Putamen (tissue), 1 donor: ENCODE results near the gene JPH4.

Experiments
- DNase-seq: peaks from one replicate; pipeline ENCODE4 v3.0.0-alpha.2; 2016; ENCODE audit warnings: low spot score

The JPH4 gene

DNA sequence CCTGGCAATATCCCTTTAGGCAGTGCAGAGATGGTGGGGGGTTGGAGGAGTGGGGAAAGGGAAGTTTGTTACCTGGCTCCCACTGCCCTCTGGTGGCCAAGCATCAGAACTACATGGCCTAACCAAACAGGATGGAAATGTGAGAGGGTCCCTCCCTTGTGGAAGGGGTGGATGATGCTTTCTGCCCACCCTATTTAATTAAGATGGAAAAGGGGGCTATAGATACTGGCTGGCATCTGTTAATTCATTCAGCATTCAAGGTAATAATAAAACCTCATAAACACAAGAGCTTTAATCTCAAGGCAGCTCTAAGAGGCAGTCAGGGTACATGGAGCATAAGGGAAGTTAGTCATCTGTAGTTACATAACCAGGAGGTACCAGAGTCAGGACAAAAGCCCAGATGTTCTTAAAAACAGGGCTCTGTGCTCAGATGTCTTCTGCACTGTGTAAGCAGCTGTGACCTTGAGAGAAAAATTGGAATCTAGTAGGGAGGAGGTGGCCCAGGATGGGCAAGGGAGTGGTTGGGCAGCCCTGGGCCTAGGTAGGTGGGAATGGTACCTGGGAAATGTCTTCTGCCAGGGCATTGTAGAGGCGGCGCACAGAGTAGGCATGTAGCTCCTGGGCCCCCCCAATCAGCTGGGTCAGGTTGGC, 15.6 kb downstream of the JPH4 start:
- no peak for DNase-seq

DNA sequence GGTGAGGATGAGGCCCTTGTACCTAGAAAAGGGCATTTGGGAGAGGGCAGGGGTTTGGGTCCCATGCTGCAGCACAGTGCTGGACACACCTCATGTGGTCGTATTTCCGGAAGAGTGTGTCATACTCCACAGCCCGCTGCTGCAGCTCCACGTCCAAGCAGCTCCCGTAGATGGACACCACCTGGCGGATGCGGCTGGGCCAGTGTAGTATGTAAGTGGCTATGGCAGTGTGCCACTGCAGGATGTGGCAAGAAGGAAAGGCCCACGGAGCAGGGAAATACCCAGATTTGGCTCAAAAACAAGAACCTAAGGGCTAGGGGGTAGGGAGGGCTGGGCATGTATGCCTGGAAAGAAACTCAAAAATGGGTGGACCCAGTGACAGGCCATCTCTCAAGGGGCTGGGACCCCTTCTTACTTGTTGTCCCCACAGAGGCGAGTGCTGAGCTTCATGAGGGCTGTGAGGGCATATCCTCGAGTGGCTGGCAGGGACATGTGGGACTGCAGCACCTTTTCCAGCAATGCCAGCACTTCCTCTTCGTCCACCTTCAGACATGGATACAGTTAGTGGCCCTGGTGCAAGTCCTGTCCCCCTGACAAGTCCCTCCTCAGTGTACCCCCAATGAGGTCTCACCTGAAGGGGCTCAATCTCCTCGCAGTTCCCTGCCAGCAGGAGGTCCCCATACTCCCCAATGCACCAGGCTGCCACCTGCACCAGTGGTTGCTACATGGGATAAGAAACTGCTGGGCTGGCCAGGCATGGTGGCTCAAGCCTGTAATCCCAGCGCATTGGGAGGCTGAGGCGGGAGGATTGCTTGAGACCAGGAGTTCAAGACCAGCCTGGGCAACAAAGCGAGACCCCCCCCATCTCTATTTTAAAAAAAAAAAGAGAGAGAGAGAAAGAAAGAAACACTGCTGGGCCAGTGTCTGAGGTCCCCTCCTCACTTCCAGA, 16.4 kb downstream of the JPH4 start:
- DNase-seq, result no peak

- DNase-seq, result no peak
Observed at GRCh38 chr14:23561259-23561658, 17.3 kb downstream of the JPH4 start.

DNA sequence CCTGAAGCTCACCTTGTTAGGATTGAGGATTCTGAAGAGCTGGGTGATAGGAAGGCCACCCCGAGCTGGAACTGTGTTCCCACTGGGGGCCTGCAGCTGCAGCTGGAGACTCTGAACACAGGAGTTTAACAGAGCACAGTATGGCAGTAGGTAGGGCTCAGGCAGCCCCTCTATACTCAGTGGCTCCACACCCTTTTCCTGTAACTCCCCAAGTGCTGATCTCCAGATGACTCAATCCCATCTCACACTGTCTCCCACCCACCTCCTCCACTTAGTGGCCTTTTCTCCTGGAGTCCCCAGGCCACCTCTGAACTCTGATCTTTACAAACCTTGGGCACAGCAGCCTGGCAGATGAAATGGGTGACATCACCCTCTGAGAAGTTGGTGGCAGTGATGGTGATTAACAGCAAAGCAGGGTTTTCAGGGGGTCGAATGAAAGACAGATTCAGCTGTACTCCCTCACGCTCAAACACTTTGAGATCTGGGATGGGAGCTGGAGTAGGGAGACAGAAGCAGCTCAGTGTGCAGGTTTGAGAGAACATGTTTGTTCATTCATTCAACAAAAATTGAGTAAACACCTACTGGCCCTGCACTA, 18.6 kb downstream of the JPH4 start:
- no peak for DNase-seq

GRCh38 chr14:23559010-23559925, 19.3 kb downstream of the JPH4 start:
- DNase-seq, result no peak

- no peak for DNase-seq
Observed at GRCh38 chr14:23558346-23559009, 20.1 kb downstream of the JPH4 start.

DNA sequence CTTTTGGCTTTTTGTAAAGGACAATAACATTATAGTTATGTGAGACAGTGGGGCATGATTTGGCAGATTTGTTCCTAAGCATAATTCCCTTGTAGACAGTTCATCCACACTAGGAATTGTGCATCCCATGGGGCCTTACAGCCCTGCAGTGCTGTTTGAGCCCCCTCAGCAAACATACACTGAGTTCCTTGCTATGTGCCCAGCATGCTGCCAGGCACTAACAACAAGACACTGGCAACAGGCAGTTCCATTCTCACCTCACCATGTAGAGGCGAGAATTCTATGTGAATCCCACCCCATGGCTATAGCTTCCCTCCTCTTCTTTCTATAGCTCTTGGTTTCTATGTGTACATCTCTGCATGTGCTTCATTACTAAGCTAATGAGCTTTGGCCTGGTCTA, 20.6 kb downstream of the JPH4 start:
- DNase-seq, result no peak

DNA sequence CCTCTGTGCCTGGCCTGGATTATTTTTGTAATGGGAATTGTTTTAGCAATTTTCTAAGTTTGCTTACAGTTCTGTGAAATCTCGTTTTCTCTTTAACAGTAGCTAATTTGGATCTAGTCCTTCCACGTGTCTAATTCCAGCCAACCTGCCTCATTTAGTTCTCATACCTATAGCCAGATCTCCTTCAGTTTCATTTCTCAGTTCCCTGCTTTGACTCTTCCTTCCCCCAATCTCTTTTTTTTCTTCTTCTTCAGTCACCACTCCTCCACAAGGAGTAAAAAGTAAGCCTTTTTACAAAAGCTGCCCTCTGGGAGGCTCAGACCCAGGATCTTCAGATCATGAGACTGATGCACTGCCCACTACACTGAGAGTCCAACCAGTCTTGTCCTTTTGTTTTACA, 21.1 kb downstream of the JPH4 start:
- no peak for DNase-seq

DNA sequence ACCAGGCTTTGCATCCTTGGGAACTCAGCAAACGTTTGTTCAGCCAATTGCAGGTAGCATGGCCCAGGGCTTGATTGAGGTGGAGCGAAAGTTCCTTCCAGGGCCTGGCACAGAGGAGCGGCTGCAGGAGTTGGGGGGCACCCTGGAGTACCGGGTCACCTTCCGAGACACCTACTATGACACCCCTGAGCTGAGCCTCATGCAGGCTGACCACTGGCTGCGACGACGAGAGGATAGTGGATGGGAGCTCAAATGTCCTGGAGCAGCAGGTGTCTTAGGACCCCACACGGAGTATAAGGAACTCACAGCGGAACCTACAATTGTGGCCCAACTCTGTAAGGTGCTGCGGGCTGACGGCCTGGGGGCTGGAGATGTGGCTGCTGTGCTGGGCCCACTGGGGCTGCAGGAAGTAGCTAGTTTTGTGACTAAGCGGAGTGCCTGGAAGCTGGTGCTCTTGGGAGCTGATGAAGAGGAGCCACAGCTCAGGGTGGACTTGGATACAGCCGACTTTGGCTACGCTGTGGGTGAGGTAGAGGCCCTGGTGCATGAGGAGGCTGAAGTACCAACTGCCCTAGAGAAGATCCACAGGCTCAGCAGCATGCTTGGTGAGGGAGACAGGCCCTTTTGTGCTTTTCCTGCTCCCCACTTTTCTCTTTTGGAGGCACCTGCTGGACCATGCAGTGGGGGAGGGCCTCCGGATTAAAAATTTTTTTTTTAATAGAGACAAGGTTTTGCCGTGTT, 21.7 kb downstream of the JPH4 start:
- no peak for DNase-seq

GRCh38 chr14:23555882-23556699, 22.5 kb downstream of the JPH4 start, which contains the start of gene THTPA:
Gene THTPA (plus strand): TSS chr14:23556271. CDS start chr14:23556758, 487 bp downstream.
- DNase-seq, result peak; percentile 93

- no peak for DNase-seq
Observed at GRCh38 chr14:23555533-23555881, 23.1 kb downstream of the JPH4 start.

GRCh38 chr14:23551266-23552028, 27.1 kb downstream of the JPH4 start, which contains the start of gene ZFHX2:
Gene ZFHX2 (minus strand): TSS chr14:23551765. CDS start chr14:23535325, 16,440 bp downstream.
- DNase-seq, result peak; percentile 90

GRCh38 chr14:23550812-23551265, 27.8 kb downstream of the JPH4 start:
- DNase-seq, result no peak

DNA sequence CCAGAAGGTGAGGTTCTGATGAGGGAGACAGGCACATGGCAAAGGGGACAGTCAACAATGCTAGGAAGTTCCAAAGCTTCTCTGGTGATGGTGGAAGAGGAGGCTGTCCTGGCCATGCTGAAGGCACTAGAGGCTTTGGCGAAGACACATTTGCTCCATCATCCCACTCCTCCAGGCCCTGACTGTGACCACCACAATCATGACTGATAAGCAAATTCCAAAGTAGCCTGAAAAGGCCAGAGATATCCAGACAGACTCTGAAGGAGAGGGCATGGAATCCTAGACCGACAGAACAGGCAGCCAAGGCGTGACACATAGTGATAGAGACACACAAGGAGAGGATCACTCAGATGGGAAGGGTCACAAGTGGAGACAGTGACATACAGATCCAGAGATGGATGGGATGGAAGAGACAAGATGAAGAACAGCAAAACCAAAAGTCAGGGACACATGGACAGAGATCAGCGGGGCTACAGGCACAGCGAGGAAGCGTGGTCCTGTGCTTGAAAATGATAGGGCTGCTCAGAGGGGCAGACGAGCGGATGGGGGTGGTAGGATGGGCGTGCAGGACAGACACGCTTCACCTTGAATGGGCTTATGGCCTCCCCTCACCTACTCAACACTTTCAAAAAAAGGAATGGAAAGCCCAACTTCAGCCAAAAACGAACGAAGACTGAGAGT, 28.3 kb downstream of the JPH4 start:
- no peak for DNase-seq

GRCh38 chr14:23548351-23549318, 30.0 kb downstream of the JPH4 start:
- DNase-seq, result no peak

- DNase-seq, result no peak
Observed at GRCh38 chr14:23547924-23548323, 30.7 kb downstream of the JPH4 start.
